PC-3 (cell line): ENCODE measurements around the gene SEMA5A. TPM values are rescaled to one million over a fixed set of nuclear protein-coding genes. Genes with fewer than 3 reads are reported as not detected.

ENCODE experiments used
- ATAC-seq: fragments of 200-7000 bp; cut with Tn5 transposase; 2 replicates; pipeline ENCODE4 v1.9.1; 2020; ENCODE audit warnings: mild to moderate bottlenecking, moderate library complexity
- BruUV-seq: library from RNA; stranded (reverse); fragments of 400-500 nt; replicated peaks from 2 replicates; lab custom pipeline; 2021; lab: Mats Ljungman, UMichigan
- CTCF ChIA-PET: fragments of 300-600 bp; sonication (Branson Sonifier 250); formaldehyde crosslinking; loops from one replicate; lab custom pipeline; 2022; ENCODE audit warnings: antibody characterized with exemption; lab: Charles Lee
- POLR2A ChIA-PET: fragments of 300-600 bp; sonication (Branson Sonifier 250); formaldehyde crosslinking; loops from one replicate; lab custom pipeline; 2022; ENCODE audit warnings: antibody characterized with exemption; ENCODE audit not compliant: unreplicated experiment; lab: Charles Lee
- DNase-seq: peaks from one replicate; pipeline ENCODE4 v3.0.0-alpha.2; 2015
- H2AFZ ChIP-seq: fragments of 300-600 bp; sonication (generic); 2 replicates; pipeline ENCODE4 v1.6.0; 2016; ENCODE audit warnings: antibody characterized with exemption, low read length
- H3F3A ChIP-seq: fragments of 300-600 bp; sonication (generic); one replicate; pipeline ENCODE4 v1.6.0; 2017; ENCODE audit warnings: antibody characterized with exemption, low read length, control low read depth, mild to moderate bottlenecking; ENCODE audit not compliant: unreplicated experiment
- H3K27ac ChIP-seq: fragments of 300-600 bp; sonication (generic); 2 replicates; pipeline ENCODE4 v1.5.1; 2016; ENCODE audit warnings: mild to moderate bottlenecking, low read length
- H3K27me3 ChIP-seq: fragments of 300-600 bp; sonication (generic); 2 replicates; pipeline ENCODE4 v1.6.1; 2016; ENCODE audit warnings: low read length, mixed read lengths
- H3K36me3 ChIP-seq: fragments of 300-600 bp; sonication (generic); 2 replicates; pipeline ENCODE4 v1.6.1; 2016; ENCODE audit warnings: low read depth, mixed run types, low read length, mixed read lengths
- H3K4me1 ChIP-seq: fragments of 300-600 bp; sonication (generic); 2 replicates; pipeline ENCODE4 v1.5.1; 2016; ENCODE audit warnings: low read length; ENCODE audit not compliant: insufficient read depth
- H3K4me2 ChIP-seq: fragments of 300-600 bp; sonication (generic); 2 replicates; pipeline ENCODE4 v1.6.0; 2016; ENCODE audit warnings: low read length
- H3K4me3 ChIP-seq: fragments of 300-600 bp; sonication (generic); 2 replicates; pipeline ENCODE4 v1.5.1; 2016; ENCODE audit warnings: mild to moderate bottlenecking, low read length, mixed read lengths
- H3K79me2 ChIP-seq: fragments of 300-600 bp; sonication (generic); 2 replicates; pipeline ENCODE4 v1.6.1; 2017; ENCODE audit warnings: low read length, mixed read lengths
- H3K9ac ChIP-seq: fragments of 300-600 bp; sonication (generic); 2 replicates; pipeline ENCODE4 v1.6.0; 2016; ENCODE audit warnings: mild to moderate bottlenecking, low read length
- H3K9me2 ChIP-seq: fragments of 300-600 bp; sonication (generic); replicated peaks from 2 replicates; pipeline ENCODE4 v1.6.1; 2016; ENCODE audit warnings: mixed run types, low read length, mixed read lengths
- H3K9me3 ChIP-seq: fragments of 300-600 bp; sonication (generic); 2 replicates; pipeline ENCODE4 v1.6.1; 2016; ENCODE audit warnings: low read length, mixed read lengths
- H4K20me1 ChIP-seq: fragments of 300-600 bp; sonication (generic); 2 replicates; pipeline ENCODE4 v1.6.1; 2016; ENCODE audit warnings: low read length, mixed read lengths
- EZH2 ChIP-seq: fragments of 300-600 bp; sonication (generic); IDR thresholded peaks from one replicate; pipeline ENCODE4 v1.6.1; 2017; ENCODE audit warnings: antibody characterized with exemption, mild to moderate bottlenecking, low read length; ENCODE audit not compliant: unreplicated experiment
- EZH2phosphoT487 ChIP-seq: fragments of 300-600 bp; sonication (generic); IDR thresholded peaks from 2 replicates; pipeline ENCODE4 v1.6.1; 2018; ENCODE audit warnings: mild to moderate bottlenecking, antibody characterized with exemption, low read length, borderline replicate concordance
- intact Hi-C: fragments of 100-400 bp; cut with micrococcal nuclease; formaldehyde crosslinking; loops from 2 replicates; pipeline ENCODE4 v1.9.0; 2023
- total RNA-seq: library from RNA; depleted of rRNA; stranded (reverse); fragments of >200 nt; gene quantifications from 2 replicates; pipeline ENCODE4 v1.2.3, GENCODE V29; 2014
- TF ChIP-seq, protein P1 (sequence below): fragments of 300-600 bp; sonication (generic); conservative IDR thresholded peaks from 2 replicates; pipeline ENCODE4 v1.5.1; 2017; ENCODE audit warnings: antibody characterized with exemption, low read depth, mild to moderate bottlenecking, low read length

Gene SEMA5A
- total RNA-seq, 1 experiment from 2014 or later = 4.4 TPM

DNA sequence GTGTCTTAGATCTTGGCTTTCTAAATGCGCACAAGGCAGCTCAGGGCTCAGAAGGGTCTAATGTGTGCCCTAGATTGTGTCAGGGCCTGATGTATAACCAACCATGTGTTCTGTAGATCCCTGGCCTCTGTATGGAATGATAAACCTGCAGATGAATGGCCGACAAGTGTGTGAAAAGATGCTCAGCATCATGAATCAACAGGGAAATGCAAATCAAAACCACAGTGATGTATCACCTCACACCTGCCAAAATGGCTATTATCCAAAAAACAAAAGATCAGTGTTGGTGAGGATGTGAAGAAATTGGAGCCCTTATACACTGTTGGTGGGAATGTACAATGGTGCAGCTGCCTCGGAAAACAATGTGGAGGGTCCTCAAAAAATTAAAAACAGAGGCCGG, 489.8 kb downstream of the SEMA5A start:
- Histone ChIP-seq H3K4me2 (no peak overlapping the region), H3K79me2 (no peaks in the 10 kb centered on the region), H3K9me3 (no peaks in the 10 kb centered on the region), H3K9me2 (no peaks in the 10 kb centered on the region), H3K4me3 (no peak overlapping the region), H3K4me1 (peaks cover 16% of the 10 kb centered on the region), H3K9ac (no peak overlapping the region), H3K36me3 (no peaks in the 10 kb centered on the region), H2AFZ (no peak overlapping the region), H3K27me3 (no peaks in the 10 kb centered on the region), H4K20me1 (no peaks in the 10 kb centered on the region), H3F3A (no peaks in the 10 kb centered on the region), H3K27ac (no peak overlapping the region)
- DNase-seq (no peak), ATAC-seq (no peak)
- intact Hi-C loops = no loop called here
- ChIA-PET POLR2A (no interaction called here), CTCF (no interaction called here)
- TF ChIP-seq EZH2phosphoT487 = no peak
- no peak for TF ChIP-seq EZH2
- TF ChIP-seq, protein P1, sequence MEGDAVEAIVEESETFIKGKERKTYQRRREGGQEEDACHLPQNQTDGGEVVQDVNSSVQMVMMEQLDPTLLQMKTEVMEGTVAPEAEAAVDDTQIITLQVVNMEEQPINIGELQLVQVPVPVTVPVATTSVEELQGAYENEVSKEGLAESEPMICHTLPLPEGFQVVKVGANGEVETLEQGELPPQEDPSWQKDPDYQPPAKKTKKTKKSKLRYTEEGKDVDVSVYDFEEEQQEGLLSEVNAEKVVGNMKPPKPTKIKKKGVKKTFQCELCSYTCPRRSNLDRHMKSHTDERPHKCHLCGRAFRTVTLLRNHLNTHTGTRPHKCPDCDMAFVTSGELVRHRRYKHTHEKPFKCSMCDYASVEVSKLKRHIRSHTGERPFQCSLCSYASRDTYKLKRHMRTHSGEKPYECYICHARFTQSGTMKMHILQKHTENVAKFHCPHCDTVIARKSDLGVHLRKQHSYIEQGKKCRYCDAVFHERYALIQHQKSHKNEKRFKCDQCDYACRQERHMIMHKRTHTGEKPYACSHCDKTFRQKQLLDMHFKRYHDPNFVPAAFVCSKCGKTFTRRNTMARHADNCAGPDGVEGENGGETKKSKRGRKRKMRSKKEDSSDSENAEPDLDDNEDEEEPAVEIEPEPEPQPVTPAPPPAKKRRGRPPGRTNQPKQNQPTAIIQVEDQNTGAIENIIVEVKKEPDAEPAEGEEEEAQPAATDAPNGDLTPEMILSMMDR = no peak
- no TSS peak for BruUV-seq

DNA sequence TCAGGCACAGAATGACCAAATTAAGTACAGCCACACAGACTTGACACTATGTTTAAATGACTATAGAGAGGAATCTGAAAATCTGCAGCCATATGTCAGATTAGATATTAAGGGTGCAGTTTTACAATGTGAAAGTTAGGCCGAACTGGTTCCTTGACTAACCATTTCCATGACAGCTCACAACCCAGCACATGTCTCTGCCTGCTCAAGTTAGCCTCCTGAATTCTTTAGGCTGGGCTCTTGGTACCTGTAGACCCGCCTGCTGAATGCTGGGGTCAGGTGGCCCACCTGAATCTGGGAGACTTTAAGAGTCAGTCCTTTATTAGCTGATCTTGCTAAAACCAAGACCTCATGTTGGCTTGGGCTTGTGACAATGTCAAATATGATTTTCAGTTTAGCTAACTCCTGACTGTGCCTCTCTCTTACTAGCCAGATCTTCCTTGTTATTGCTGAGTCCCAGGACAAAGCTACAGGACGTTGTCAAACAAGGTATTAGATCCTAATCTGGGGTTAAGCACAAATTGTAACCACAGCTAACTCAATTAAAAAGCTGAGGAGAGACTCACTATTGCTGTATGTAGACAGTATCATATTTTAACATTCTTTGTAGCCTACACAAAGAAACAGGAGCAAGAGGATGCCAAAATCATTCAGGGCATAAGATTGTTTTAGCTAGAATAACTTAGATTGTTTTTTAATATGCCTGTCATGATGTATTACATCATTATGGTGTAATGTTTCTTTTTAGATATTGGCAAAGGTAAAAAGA, 490.9 kb downstream of the SEMA5A start:
- Histone ChIP-seq H3K4me1 (peaks cover 9% of the 10 kb centered on the region), H2AFZ (no peak overlapping the region), H3K36me3 (no peaks in the 10 kb centered on the region), H3K4me2 (no peak overlapping the region), H3K9me2 (no peaks in the 10 kb centered on the region), H3K27ac (no peak overlapping the region), H3K79me2 (no peaks in the 10 kb centered on the region), H4K20me1 (no peaks in the 10 kb centered on the region), H3K9ac (no peak overlapping the region), H3K27me3 (no peaks in the 10 kb centered on the region), H3K9me3 (no peaks in the 10 kb centered on the region), H3F3A (no peaks in the 10 kb centered on the region), H3K4me3 (no peak overlapping the region)
- ATAC-seq (no peak), DNase-seq (peak; percentile 22)
- TF ChIP-seq EZH2 (no peak), EZH2phosphoT487 (no peak)
- TF ChIP-seq, protein P1 = no peak
- ChIA-PET POLR2A (no interaction called here), CTCF (no interaction called here)
- no TSS peak for BruUV-seq
- intact Hi-C loops = no loop called here

DNA sequence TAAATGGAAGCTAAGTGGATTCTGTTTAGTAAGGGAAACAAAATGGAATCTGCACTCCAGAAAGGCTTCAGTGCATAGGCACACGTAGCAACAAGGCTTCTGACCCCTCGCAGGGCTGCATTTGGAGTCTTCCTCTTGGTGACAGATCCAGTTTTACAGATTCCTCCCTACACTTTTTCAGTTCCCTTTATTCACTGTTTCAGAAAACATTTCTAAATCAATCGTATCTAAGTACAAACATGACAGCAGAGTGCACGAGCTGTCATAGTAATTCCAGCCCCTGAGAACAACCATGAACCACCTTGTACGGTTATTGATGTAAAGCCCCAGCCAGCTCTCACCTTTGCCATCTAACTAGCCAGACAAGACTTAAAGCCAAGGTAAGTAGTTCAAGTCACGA, 491.6 kb downstream of the SEMA5A start:
- no peak for TF ChIP-seq EZH2phosphoT487
- TF ChIP-seq, protein P1 = no peak
- TF ChIP-seq EZH2 = no peak

More for the DNA sequence above, 491.6 kb downstream of the SEMA5A start:
- no peaks in the 10 kb centered on the region for H3K36me3 ChIP-seq
- H3K4me1 ChIP-seq = peaks cover 4% of the 10 kb centered on the region
- no peak overlapping the region for H3K27ac ChIP-seq
- H3K4me3 ChIP-seq = no peak overlapping the region
- H3K9me3 ChIP-seq = no peaks in the 10 kb centered on the region
- no TSS peak for BruUV-seq
- ChIA-PET CTCF (no interaction called here), POLR2A (no interaction called here)
- no peaks in the 10 kb centered on the region for H3F3A ChIP-seq
- ATAC-seq (no peak), DNase-seq (no peak)
- H4K20me1 ChIP-seq = no peaks in the 10 kb centered on the region
- no peak overlapping the region for H3K9ac ChIP-seq
- H3K4me2 ChIP-seq = no peak overlapping the region
- no peaks in the 10 kb centered on the region for H3K79me2 ChIP-seq
- intact Hi-C loops = no loop called here
- H2AFZ ChIP-seq = no peak overlapping the region
- no peaks in the 10 kb centered on the region for H3K27me3 ChIP-seq
- no peaks in the 10 kb centered on the region for H3K9me2 ChIP-seq
